SK-N-SH treated with all-trans-retinoic acid at 6 μM for 48 hours (cell line): ENCODE measurements around the gene SSR2.

ENCODE experiments used
- ATAC-seq: fragments of 200-7000 bp; cut with Tn5 transposase; 3 replicates; pipeline ENCODE4 v1.9.1; 2020; ENCODE audit warnings: mild to moderate bottlenecking, moderate library complexity
- ARNTL ChIP-seq: fragments of 450-650 bp; formaldehyde crosslinking; IDR thresholded peaks from 2 replicates; pipeline ENCODE4 v1.5.0; 2020; ENCODE audit warnings: low read depth, mild to moderate bottlenecking, moderate library complexity, borderline replicate concordance
- BACH2 ChIP-seq: fragments of 250-450 bp; sonication (Bioruptor Pico); IDR thresholded peaks from 2 replicates; pipeline ENCODE4 v1.9.0; 2021; ENCODE audit warnings: mild to moderate bottlenecking, borderline replicate concordance
- CREB5 ChIP-seq: fragments of 250-450 bp; sonication (Bioruptor Pico); IDR thresholded peaks from 2 replicates; pipeline ENCODE4 v1.5.1; 2020; ENCODE audit warnings: low read depth, mild to moderate bottlenecking, moderate library complexity
- CSDC2 ChIP-seq: fragments of 250-450 bp; sonication (Bioruptor Pico); IDR thresholded peaks from 2 replicates; pipeline ENCODE4 v1.5.0; 2020; ENCODE audit warnings: mild to moderate bottlenecking, moderate library complexity
- CSRNP3 ChIP-seq: fragments of 250-450 bp; sonication (Bioruptor Pico); IDR thresholded peaks from 2 replicates; pipeline ENCODE4 v1.5.1; 2021; ENCODE audit warnings: mild to moderate bottlenecking, moderate library complexity
- ESRRG ChIP-seq: fragments of 250-450 bp; sonication (Bioruptor Pico); IDR thresholded peaks from 2 replicates; pipeline ENCODE4 v1.6.1; 2021; ENCODE audit warnings: mild to moderate bottlenecking
- GLIS3 ChIP-seq: fragments of 250-450 bp; sonication (Bioruptor Pico); IDR thresholded peaks from 2 replicates; pipeline ENCODE4 v1.5.0; 2020; ENCODE audit warnings: mild to moderate bottlenecking, moderate library complexity
- ISL1 ChIP-seq: fragments of 250-450 bp; sonication (Bioruptor Pico); IDR thresholded peaks from 2 replicates; pipeline ENCODE4 v2.1.2; 2022; ENCODE audit warnings: mild to moderate bottlenecking, moderate library complexity
- OSR1 ChIP-seq: fragments of 250-450 bp; sonication (Bioruptor Pico); IDR thresholded peaks from 2 replicates; pipeline ENCODE4 v1.8.0; 2022; ENCODE audit warnings: moderate library complexity, mild to moderate bottlenecking, inconsistent platforms
- PATZ1 ChIP-seq: fragments of 250-450 bp; sonication (Bioruptor Pico); IDR thresholded peaks from 2 replicates; pipeline ENCODE4 v1.8.0; 2020; ENCODE audit warnings: mild to moderate bottlenecking, moderate library complexity, borderline replicate concordance
- POU6F1 ChIP-seq: fragments of 250-450 bp; sonication (Bioruptor Pico); IDR thresholded peaks from 2 replicates; pipeline ENCODE4 v1.8.0; 2021; ENCODE audit warnings: low read depth, mild to moderate bottlenecking, moderate library complexity, borderline replicate concordance
- PPARA ChIP-seq: fragments of 250-450 bp; sonication (Bioruptor Pico); IDR thresholded peaks from 2 replicates; pipeline ENCODE4 v1.5.0; 2020; ENCODE audit warnings: mild to moderate bottlenecking, borderline replicate concordance
- RARB ChIP-seq: fragments of 250-450 bp; sonication (Bioruptor Pico); IDR thresholded peaks from 2 replicates; pipeline ENCODE4 v1.8.0; 2021; ENCODE audit warnings: mild to moderate bottlenecking, moderate library complexity
- TCF4 ChIP-seq: fragments of 250-450 bp; sonication (Bioruptor Pico); IDR thresholded peaks from 2 replicates; pipeline ENCODE4 v1.8.0; 2021; ENCODE audit warnings: mild to moderate bottlenecking, moderate library complexity, borderline replicate concordance
- TOX ChIP-seq: fragments of 250-450 bp; sonication (Bioruptor Pico); IDR thresholded peaks from 2 replicates; pipeline ENCODE4 v1.8.0; 2021; ENCODE audit warnings: mild to moderate bottlenecking, moderate library complexity, borderline replicate concordance
- TSHZ2 ChIP-seq: fragments of 250-450 bp; sonication (Bioruptor Pico); IDR thresholded peaks from 2 replicates; pipeline ENCODE4 v1.5.0; 2020; ENCODE audit warnings: mild to moderate bottlenecking, moderate library complexity
- ZC3H10 ChIP-seq: fragments of 250-450 bp; sonication (Bioruptor Pico); IDR thresholded peaks from 2 replicates; pipeline ENCODE4 v1.5.1; 2021; ENCODE audit warnings: mild to moderate bottlenecking, moderate library complexity
- ZFP3 ChIP-seq: fragments of 250-450 bp; sonication (Bioruptor Pico); IDR thresholded peaks from 2 replicates; pipeline ENCODE4 v1.5.0; 2020; ENCODE audit warnings: mild to moderate bottlenecking, moderate library complexity
- ZNF565 ChIP-seq: fragments of 450-650 bp; formaldehyde crosslinking; conservative IDR thresholded peaks from 2 replicates; pipeline ENCODE4 v1.5.0; 2020; ENCODE audit warnings: low read depth, mild to moderate bottlenecking, moderate library complexity
- ZNF70 ChIP-seq: fragments of 450-650 bp; formaldehyde crosslinking; IDR thresholded peaks from 2 replicates; pipeline ENCODE4 v1.5.0; 2020; ENCODE audit warnings: mild to moderate bottlenecking, moderate library complexity
- ZNF8 ChIP-seq: fragments of 450-650 bp; formaldehyde crosslinking; IDR thresholded peaks from 2 replicates; pipeline ENCODE4 v1.5.0; 2020; ENCODE audit warnings: mild to moderate bottlenecking, moderate library complexity

The SSR2 gene

GRCh38 chr1:155966135-155966534 is 54.6 kb downstream of the SSR2 start:
- no peak for TF ChIP-seq CSDC2 (CRISPR knock-in tag)
- ATAC-seq, result no peak

GRCh38 chr1:155964193-155964592 is 56.6 kb downstream of the SSR2 start:
- TF ChIP-seq ISL1 (CRISPR knock-in tag) (no peak), TOX (CRISPR knock-in tag) (no peak), PPARA (CRISPR knock-in tag) (no peak), ARNTL (CRISPR knock-in tag) (no peak), ZNF8 (CRISPR knock-in tag) (no peak), OSR1 (CRISPR knock-in tag) (no peak), ZNF70 (CRISPR knock-in tag) (no peak), CSRNP3 (CRISPR knock-in tag) (no peak), BACH2 (CRISPR knock-in tag) (no peak), RARB (CRISPR knock-in tag) (no peak), GLIS3 (CRISPR knock-in tag) (no peak), ZNF565 (no peak), CSDC2 (CRISPR knock-in tag) (no peak), TSHZ2 (no peak), CREB5 (CRISPR knock-in tag) (no peak)
- TF ChIP-seq, all 23 proteins: peak for 0
- no peak for ATAC-seq

GRCh38 chr1:155962599-155963211 is 58.0 kb downstream of the SSR2 start:
- ATAC-seq, result peak; percentile 9; the same call in 1 of the 3 replicates
- no peak for TF ChIP-seq ZNF8 (CRISPR knock-in tag)
- no peak for TF ChIP-seq POU6F1 (CRISPR knock-in tag)
- TF ChIP-seq PATZ1 (CRISPR knock-in tag), result no peak
- no peak for TF ChIP-seq RARB (CRISPR knock-in tag)
- TF ChIP-seq BACH2 (CRISPR knock-in tag), result no peak
- TF ChIP-seq ESRRG (CRISPR knock-in tag), result no peak
- no peak for TF ChIP-seq TCF4 (CRISPR knock-in tag)
- TF ChIP-seq CREB5 (CRISPR knock-in tag), result no peak
- TF ChIP-seq PPARA (CRISPR knock-in tag), result no peak
- no peak for TF ChIP-seq TSHZ2
- TF ChIP-seq CSDC2 (CRISPR knock-in tag), result no peak
- TF ChIP-seq ZC3H10 (CRISPR knock-in tag), result no peak
- no peak for TF ChIP-seq ZFP3 (CRISPR knock-in tag)
- no peak for TF ChIP-seq TOX (CRISPR knock-in tag)
- no peak for TF ChIP-seq ARNTL (CRISPR knock-in tag)
- no peak for TF ChIP-seq ZNF565
- TF ChIP-seq ZNF70 (CRISPR knock-in tag), result no peak
